ENCODE results near the gene SH2D4B. TPM values are rescaled to one million over a fixed set of nuclear protein-coding genes. Genes with fewer than 3 reads are reported as not detected.

Gene SH2D4B
- total RNA-seq, 1 experiment from 2014 or later, result 0.10 TPM

- no peaks in the 10 kb centered on the region for H3K4me1 ChIP-seq (ENCODE audit: control insufficient read depth, insufficient read depth, low read length)
- ChIA-PET CTCF (no interaction called here), POLR2A (no interaction called here)
- no peaks in the 10 kb centered on the region for H3K9me3 ChIP-seq (ENCODE audit: control insufficient read depth, insufficient read depth, low read depth, low read length)
- H3K27ac ChIP-seq (ENCODE audit: low read length), result no peak overlapping the region
- H3K36me3 ChIP-seq (ENCODE audit: control insufficient read depth, insufficient read depth, low read length), result no peaks in the 10 kb centered on the region
- TF ChIP-seq POLR2AphosphoS5 (IDR thresholded peaks at IDR 0.05; ENCODE audit: low read depth, low read length), result no peak
- no peak for TF ChIP-seq TCF7L2 (IDR thresholded peaks at IDR 0.05; ENCODE audit: low read depth, low read length)
- no peak for TF ChIP-seq REST (IDR thresholded peaks at IDR 0.05; ENCODE audit: insufficient read depth in 1 of 2, low read depth in 2 of 2, low read length in 1 of 2)
- TF ChIP-seq SIN3A (IDR thresholded peaks at IDR 0.05; ENCODE audit: borderline replicate concordance, insufficient read depth, low read depth, low read length), result no peak
- TF ChIP-seq CTCF (IDR thresholded peaks at IDR 0.05), result no peak
- in situ Hi-C loops (cut with HindIII; ENCODE audit: low pct_unique_long_range_greater_than_20kb, low sequenced_read_pairs) (no loop called here), intact Hi-C loops (cut with micrococcal nuclease; ENCODE audit: unreplicated experiment) (loop anchor here (10.0 kb wide), 1 partner anchor 249 kb away; no protein-coding TSS in a partner anchor)
- no TSS peak for BruUV-seq (replicated peaks)
- no peak overlapping the region for H3K4me3 ChIP-seq (ENCODE audit: low read depth in 2 of 2, low read length in 2 of 2)
- H3K27me3 ChIP-seq (ENCODE audit: control insufficient read depth, insufficient read depth, low read length), result no peaks in the 10 kb centered on the region
- no peak for ATAC-seq
- DNase-seq (ENCODE audit: low read depth, low spot score), result no peak
These were observed 13.9 kb upstream of the SH2D4B start for GRCh38 chr10:80523773-80524172.

DNA sequence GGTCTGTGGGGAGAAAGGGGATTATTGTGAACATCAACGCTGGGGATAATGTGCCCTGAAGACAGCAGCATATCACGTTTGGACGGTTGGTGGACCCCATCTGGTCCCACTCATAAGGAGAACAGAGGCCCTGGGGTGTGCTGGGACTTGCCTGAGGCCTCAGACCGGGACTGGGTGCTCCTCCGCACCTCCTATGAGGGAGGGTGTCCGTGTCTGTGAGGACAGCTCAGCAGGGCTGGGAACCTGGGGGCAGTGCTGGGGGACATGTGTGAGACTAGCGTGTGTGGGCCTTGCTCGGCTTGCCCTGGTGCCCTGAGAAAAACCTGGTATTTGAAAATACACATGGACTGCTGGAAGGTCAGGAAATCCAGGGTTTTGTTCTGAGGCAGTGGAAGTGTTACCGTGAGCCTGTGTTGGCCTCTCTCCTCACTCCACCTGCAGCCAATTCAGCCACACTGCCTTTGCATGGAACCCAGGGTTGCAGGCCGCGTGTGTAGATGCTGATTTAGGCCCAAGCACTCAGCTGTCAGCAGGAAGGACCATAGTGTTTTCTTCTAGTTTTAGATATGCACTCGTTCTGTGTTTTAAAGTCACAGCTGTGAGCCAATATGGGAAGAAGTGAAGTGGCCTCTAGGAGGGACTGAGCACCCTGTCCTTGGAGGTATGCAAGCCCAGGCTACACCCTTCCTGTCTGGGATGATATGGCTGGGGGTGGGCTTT lies 13.4 kb upstream of the SH2D4B start:
- Histone ChIP-seq H3K36me3 (ENCODE audit: control insufficient read depth, insufficient read depth, low read length) (no peaks in the 10 kb centered on the region), H3K27ac (ENCODE audit: low read length) (no peak overlapping the region), H3K9me3 (ENCODE audit: control insufficient read depth, insufficient read depth, low read depth, low read length) (no peaks in the 10 kb centered on the region), H3K4me1 (ENCODE audit: control insufficient read depth, insufficient read depth, low read length) (no peaks in the 10 kb centered on the region), H3K4me3 (ENCODE audit: low read depth in 2 of 2, low read length in 2 of 2) (no peak overlapping the region), H3K27me3 (ENCODE audit: control insufficient read depth, insufficient read depth, low read length) (no peaks in the 10 kb centered on the region)
- ChIA-PET CTCF (no interaction called here), POLR2A (no interaction called here)
- intact Hi-C loops (cut with micrococcal nuclease; ENCODE audit: unreplicated experiment), result loop anchor here (10.0 kb wide), 1 partner anchor 250 kb away; no protein-coding TSS in a partner anchor
- ATAC-seq, result no peak
- no peak for DNase-seq (ENCODE audit: low read depth, low spot score)
- no TSS peak for BruUV-seq (replicated peaks)
- in situ Hi-C loops (cut with HindIII; ENCODE audit: low pct_unique_long_range_greater_than_20kb, low sequenced_read_pairs), result no loop called here
- TF ChIP-seq REST (IDR thresholded peaks at IDR 0.05; ENCODE audit: insufficient read depth in 1 of 2, low read depth in 2 of 2, low read length in 1 of 2) (no peak), SIN3A (IDR thresholded peaks at IDR 0.05; ENCODE audit: borderline replicate concordance, insufficient read depth, low read depth, low read length) (no peak), POLR2AphosphoS5 (IDR thresholded peaks at IDR 0.05; ENCODE audit: low read depth, low read length) (no peak), CTCF (IDR thresholded peaks at IDR 0.05) (no peak), TCF7L2 (IDR thresholded peaks at IDR 0.05; ENCODE audit: low read depth, low read length) (no peak)
